Fibroblast of lung (primary cell): ENCODE data around the gene TSPAN5.

Source experiments
- EZH2 ChIP-seq: IDR thresholded peaks from 2 replicates; pipeline ENCODE4 v1.5.1; 2012; ENCODE audit warnings: low read length, control low read depth, mild to moderate bottlenecking; ENCODE audit errors: missing control alignments
- TF ChIP-seq, protein P1 (sequence below), 2 donors: IDR thresholded peaks in 1 of 2; conservative IDR thresholded peaks in 1 of 2; 1 replicate in 1 of 2; 2 replicates in 1 of 2; pipeline ENCODE4 v1.5.1; 2011 to 2012; ENCODE audit warnings: low read length in 2 of 2, control low read depth in 1 of 2, inconsistent platforms in 1 of 2, low read depth in 1 of 2, mild to moderate bottlenecking in 1 of 2

DNA sequence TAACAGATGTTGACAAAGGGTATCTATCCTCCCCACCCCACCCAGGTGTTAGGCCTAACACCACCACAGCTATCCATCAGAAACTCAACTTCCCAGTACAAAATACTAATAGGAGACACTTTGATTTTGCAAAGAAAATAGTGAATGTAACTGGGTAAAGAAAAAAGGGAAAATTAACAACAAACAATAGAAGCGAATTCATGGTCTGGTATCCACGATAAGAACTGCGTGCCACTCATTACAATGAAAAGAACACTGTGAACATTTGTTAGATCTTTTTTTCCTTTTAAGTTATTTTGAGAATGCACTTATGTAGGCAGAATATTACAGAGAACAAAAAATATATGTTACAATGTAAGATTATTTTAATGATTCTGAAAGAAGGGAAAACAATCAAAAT, 12.0 kb downstream of the TSPAN5 start:
- TF ChIP-seq, protein P1, sequence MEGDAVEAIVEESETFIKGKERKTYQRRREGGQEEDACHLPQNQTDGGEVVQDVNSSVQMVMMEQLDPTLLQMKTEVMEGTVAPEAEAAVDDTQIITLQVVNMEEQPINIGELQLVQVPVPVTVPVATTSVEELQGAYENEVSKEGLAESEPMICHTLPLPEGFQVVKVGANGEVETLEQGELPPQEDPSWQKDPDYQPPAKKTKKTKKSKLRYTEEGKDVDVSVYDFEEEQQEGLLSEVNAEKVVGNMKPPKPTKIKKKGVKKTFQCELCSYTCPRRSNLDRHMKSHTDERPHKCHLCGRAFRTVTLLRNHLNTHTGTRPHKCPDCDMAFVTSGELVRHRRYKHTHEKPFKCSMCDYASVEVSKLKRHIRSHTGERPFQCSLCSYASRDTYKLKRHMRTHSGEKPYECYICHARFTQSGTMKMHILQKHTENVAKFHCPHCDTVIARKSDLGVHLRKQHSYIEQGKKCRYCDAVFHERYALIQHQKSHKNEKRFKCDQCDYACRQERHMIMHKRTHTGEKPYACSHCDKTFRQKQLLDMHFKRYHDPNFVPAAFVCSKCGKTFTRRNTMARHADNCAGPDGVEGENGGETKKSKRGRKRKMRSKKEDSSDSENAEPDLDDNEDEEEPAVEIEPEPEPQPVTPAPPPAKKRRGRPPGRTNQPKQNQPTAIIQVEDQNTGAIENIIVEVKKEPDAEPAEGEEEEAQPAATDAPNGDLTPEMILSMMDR (conservative IDR thresholded peaks at IDR 0.05 in 1 of 2, IDR thresholded peaks at IDR 0.05 in 1 of 2; ENCODE audit: low read depth in 1 of 2, low read length in 2 of 2): no peak
- TF ChIP-seq EZH2: no peak
